SU-DHL-6 (cell line): ENCODE measurements around the gene NRBF2.

Source experiments
- H2AFZ ChIP-seq: fragments of 200-600 bp; sonication (generic); 2 replicates; pipeline ENCODE4 v1.6.1; 2014; ENCODE audit warnings: low read depth, mild to moderate bottlenecking, moderate library complexity, mixed read lengths, antibody characterized with exemption, low read length; ENCODE audit not compliant: severe bottlenecking
- H3F3A ChIP-seq: fragments of 200-600 bp; shearing (Covaris generic); 2 replicates; pipeline ENCODE4 v1.6.0; 2016; ENCODE audit warnings: antibody characterized with exemption, mild to moderate bottlenecking; ENCODE audit not compliant: insufficient read depth
- H3K27ac ChIP-seq: fragments of 200-600 bp; sonication (generic); 2 replicates; pipeline ENCODE4 v1.5.1; 2016; ENCODE audit warnings: low read depth, mild to moderate bottlenecking, low read length, moderate library complexity, mixed read lengths
- H3K27me3 ChIP-seq: fragments of 200-600 bp; sonication (generic), shearing (Covaris generic); 2 replicates; pipeline ENCODE4 v1.6.0; 2014; ENCODE audit warnings: mild to moderate bottlenecking, low read length
- H3K36me3 ChIP-seq: fragments of 200-600 bp; sonication (generic); 2 replicates; pipeline ENCODE4 v1.6.1; 2014; ENCODE audit warnings: mild to moderate bottlenecking, low read length, mixed read lengths
- H3K4me2 ChIP-seq: fragments of 300-600, 200-600 bp; shearing (Covaris generic), sonication (generic); 2 replicates; pipeline ENCODE4 v1.6.0; 2014; ENCODE audit warnings: low read length, low read depth, mild to moderate bottlenecking; ENCODE audit not compliant: poor library complexity, severe bottlenecking
- H3K4me3 ChIP-seq: fragments of 200-600 bp; sonication (generic); 2 replicates; pipeline ENCODE4 v1.5.1; 2014; ENCODE audit warnings: antibody characterized with exemption, low read length, mild to moderate bottlenecking, mixed read lengths; ENCODE audit not compliant: insufficient read depth, poor library complexity, severe bottlenecking
- H3K79me2 ChIP-seq: fragments of 200-600 bp; sonication (generic); 2 replicates; pipeline ENCODE4 v1.6.1; 2014; ENCODE audit warnings: mild to moderate bottlenecking, low read length, moderate library complexity; ENCODE audit not compliant: insufficient read depth
- H3K9ac ChIP-seq: fragments of 200-600 bp; sonication (generic); 2 replicates; pipeline ENCODE4 v1.7.0; 2014; ENCODE audit warnings: mild to moderate bottlenecking, low read length
- H3K9me2 ChIP-seq: fragments of 200-600 bp; sonication (generic); replicated peaks from 2 replicates; pipeline ENCODE4 v1.6.1; 2014; ENCODE audit warnings: low read length; ENCODE audit not compliant: insufficient read depth
- H3K9me3 ChIP-seq: fragments of 200-600 bp; sonication (generic); 2 replicates; pipeline ENCODE4 v1.6.1; 2014; ENCODE audit warnings: low read length, mixed read lengths; ENCODE audit not compliant: insufficient read depth
- H4K20me1 ChIP-seq: fragments of 200-600 bp; sonication (generic); 2 replicates; pipeline ENCODE4 v1.6.1; 2014; ENCODE audit warnings: low read depth, mild to moderate bottlenecking, antibody characterized with exemption, low read length, moderate library complexity, mixed read lengths
- EZH2phosphoT487 ChIP-seq: fragments of 200-600 bp; sonication (generic), shearing (Covaris generic); conservative IDR thresholded peaks from 2 replicates; pipeline ENCODE4 v1.6.1; 2018; ENCODE audit warnings: mild to moderate bottlenecking, antibody characterized with exemption, low read length, moderate library complexity, mixed read lengths
- TF ChIP-seq, protein P1 (sequence below): fragments of 200-600 bp; sonication (generic); IDR thresholded peaks from one replicate; pipeline ENCODE4 v1.5.1; 2017; ENCODE audit warnings: antibody characterized with exemption, mild to moderate bottlenecking, low read length, moderate library complexity; ENCODE audit not compliant: insufficient read depth, poor library complexity, severe bottlenecking

The NRBF2 gene

DNA sequence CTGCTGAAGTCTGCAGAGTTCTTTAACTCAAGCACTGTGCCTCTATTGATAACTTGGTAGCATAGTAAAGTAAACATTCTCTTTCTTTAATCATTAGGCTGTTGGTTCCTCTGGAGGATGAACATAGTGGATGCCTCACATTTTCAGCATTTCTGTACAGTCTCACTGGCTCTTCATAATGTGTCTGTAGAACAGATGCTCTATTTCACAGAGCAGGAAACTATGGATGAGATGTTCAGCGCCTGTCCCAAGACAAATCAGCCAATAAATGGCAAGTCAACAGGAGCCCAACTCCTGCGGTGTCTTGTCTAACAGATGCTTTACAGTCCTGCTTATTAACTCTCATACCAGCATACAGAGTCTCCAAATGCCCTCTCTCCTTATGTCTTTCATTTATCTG lies 36.5 kb downstream of the NRBF2 start:
- peaks cover 18% of the 10 kb centered on the region for H3F3A ChIP-seq
- H2AFZ ChIP-seq = no peak overlapping the region
- no peaks in the 10 kb centered on the region; the same call in 1 of the 2 replicates for H3K79me2 ChIP-seq
- H4K20me1 ChIP-seq = 0 out of 2 replicates have a peak, but pooled peaks cover 5% of the 10 kb centered on the region
- H3K4me3 ChIP-seq = no peak overlapping the region
- H3K27ac ChIP-seq = no peak overlapping the region
- H3K36me3 ChIP-seq = peaks cover 44% of the 10 kb centered on the region
- no peak overlapping the region for H3K9ac ChIP-seq
- no peaks in the 10 kb centered on the region for H3K27me3 ChIP-seq
- H3K9me2 ChIP-seq = no peaks in the 10 kb centered on the region
- no peaks in the 10 kb centered on the region for H3K9me3 ChIP-seq
- H3K4me2 ChIP-seq = no peak overlapping the region
- TF ChIP-seq, protein P1, sequence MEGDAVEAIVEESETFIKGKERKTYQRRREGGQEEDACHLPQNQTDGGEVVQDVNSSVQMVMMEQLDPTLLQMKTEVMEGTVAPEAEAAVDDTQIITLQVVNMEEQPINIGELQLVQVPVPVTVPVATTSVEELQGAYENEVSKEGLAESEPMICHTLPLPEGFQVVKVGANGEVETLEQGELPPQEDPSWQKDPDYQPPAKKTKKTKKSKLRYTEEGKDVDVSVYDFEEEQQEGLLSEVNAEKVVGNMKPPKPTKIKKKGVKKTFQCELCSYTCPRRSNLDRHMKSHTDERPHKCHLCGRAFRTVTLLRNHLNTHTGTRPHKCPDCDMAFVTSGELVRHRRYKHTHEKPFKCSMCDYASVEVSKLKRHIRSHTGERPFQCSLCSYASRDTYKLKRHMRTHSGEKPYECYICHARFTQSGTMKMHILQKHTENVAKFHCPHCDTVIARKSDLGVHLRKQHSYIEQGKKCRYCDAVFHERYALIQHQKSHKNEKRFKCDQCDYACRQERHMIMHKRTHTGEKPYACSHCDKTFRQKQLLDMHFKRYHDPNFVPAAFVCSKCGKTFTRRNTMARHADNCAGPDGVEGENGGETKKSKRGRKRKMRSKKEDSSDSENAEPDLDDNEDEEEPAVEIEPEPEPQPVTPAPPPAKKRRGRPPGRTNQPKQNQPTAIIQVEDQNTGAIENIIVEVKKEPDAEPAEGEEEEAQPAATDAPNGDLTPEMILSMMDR = no peak
- no peak for TF ChIP-seq EZH2phosphoT487

DNA sequence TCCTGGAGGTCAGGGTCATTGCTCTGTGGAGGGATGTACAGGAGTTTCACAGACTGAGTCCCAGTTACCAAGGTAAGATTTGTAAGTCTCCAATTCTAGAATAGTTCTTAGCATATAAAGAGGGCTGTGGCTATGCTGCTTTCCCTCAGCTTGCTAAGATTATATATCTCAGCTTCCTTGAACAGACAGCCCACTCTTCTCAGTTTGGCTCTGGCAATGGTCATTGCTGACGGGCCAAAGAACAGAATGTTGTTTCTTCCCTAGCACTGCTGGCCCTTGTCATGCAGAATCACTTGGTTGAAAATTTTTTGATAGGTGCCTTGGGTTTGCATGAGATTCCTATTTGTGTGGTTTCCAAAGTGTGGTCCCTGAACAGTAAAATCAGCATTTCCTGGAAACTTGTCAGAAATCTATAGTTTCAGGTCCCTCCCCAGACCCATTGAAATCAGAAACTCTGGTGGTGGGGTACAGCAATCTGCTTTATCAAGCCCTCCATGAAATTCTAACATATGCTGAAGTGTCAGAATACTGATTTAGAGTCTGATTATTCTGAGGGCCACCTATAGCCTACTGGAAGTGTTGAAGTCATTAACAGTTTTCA lies 38.2 kb downstream of the NRBF2 start:
- H3K9me2 ChIP-seq = no peaks in the 10 kb centered on the region
- H3K27ac ChIP-seq = no peak overlapping the region
- H3K36me3 ChIP-seq = peaks cover 52% of the 10 kb centered on the region
- H3K27me3 ChIP-seq = no peaks in the 10 kb centered on the region
- no peaks in the 10 kb centered on the region; the same call in 1 of the 2 replicates for H3K79me2 ChIP-seq
- no peak overlapping the region for H3K4me3 ChIP-seq
- H2AFZ ChIP-seq = no peak overlapping the region
- 0 out of 2 replicates have a peak, but pooled peaks cover 5% of the 10 kb centered on the region for H4K20me1 ChIP-seq
- TF ChIP-seq, protein P1 = no peak
- no peak for TF ChIP-seq EZH2phosphoT487
- H3K4me2 ChIP-seq = no peak overlapping the region
- H3K9me3 ChIP-seq = no peaks in the 10 kb centered on the region
- no peak overlapping the region for H3K9ac ChIP-seq
- peaks cover 18% of the 10 kb centered on the region for H3F3A ChIP-seq

DNA sequence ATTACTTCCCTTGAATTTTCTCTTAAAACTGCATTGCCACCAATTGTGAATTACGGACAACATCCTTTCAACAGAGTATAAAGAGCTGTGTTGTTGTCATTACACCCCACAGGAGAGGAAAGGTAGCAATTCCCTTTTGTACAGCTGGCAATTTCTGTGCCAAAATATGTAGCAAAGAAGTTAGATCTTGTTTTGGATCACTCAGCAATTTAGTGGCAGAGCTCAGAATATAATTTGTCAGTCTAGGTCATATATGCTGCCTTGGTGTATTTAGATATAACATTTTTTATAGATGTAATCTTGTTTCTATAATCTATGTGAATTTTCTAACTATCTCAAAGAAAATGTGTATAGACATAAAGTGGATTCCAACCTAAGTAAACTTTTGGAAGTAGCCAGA lies 38.8 kb downstream of the NRBF2 start:
- Histone ChIP-seq H3K4me2 (no peak overlapping the region), H3K9ac (no peak overlapping the region), H3K27ac (no peak overlapping the region), H3K79me2 (no peaks in the 10 kb centered on the region; the same call in 1 of the 2 replicates), H3K4me3 (no peak overlapping the region), H4K20me1 (0 out of 2 replicates have a peak, but pooled peaks cover 5% of the 10 kb centered on the region), H3K9me2 (no peaks in the 10 kb centered on the region), H3K9me3 (no peaks in the 10 kb centered on the region), H2AFZ (no peak overlapping the region), H3K27me3 (no peaks in the 10 kb centered on the region), H3K36me3 (peaks cover 58% of the 10 kb centered on the region), H3F3A (peaks cover 23% of the 10 kb centered on the region)
- no peak for TF ChIP-seq EZH2phosphoT487
- TF ChIP-seq, protein P1 = no peak
